ENCODE data around the gene DNAJC10.
A peak's percentile ranks its signal among the peaks of the same experiment; 100 is the strongest.

DNAJC10 gene

GRCh38 chr2:182824056-182824766 is 108.2 kb downstream of the DNAJC10 start:
- Histone ChIP-seq H3K36me3 (ENCODE audit: control insufficient read depth in 5 of 5, insufficient read depth in 5 of 5, low read length in 5 of 5) (no peaks in the 10 kb centered on the region), H3K27ac (ENCODE audit: low read depth, low read length) (no peak overlapping the region), H3K4me3 (ENCODE audit: low read depth in 1 of 5, low read length in 5 of 5) (no peak overlapping the region), H3K27me3 (ENCODE audit: control insufficient read depth in 5 of 5, insufficient read depth in 4 of 5, low read length in 5 of 5) (no peaks in the 10 kb centered on the region), H3K9ac (ENCODE audit: low read length in 5 of 5) (no peak overlapping the region), H3K9me3 (ENCODE audit: control insufficient read depth in 5 of 5, low read length in 5 of 5) (no peaks in the 10 kb centered on the region), H3K4me1 (ENCODE audit: control insufficient read depth in 5 of 5, insufficient read depth in 5 of 5, low read length in 5 of 5) (peaks cover 0 to 7% (median 0%) of the 10 kb centered on the region in 5 donors)

GRCh38 chr2:182824767-182825158 is 108.7 kb downstream of the DNAJC10 start:
- Histone ChIP-seq H3K36me3 (ENCODE audit: control insufficient read depth in 5 of 5, insufficient read depth in 5 of 5, low read length in 5 of 5) (no peaks in the 10 kb centered on the region), H3K27ac (ENCODE audit: low read depth, low read length) (no peak overlapping the region), H3K27me3 (ENCODE audit: control insufficient read depth in 5 of 5, insufficient read depth in 4 of 5, low read length in 5 of 5) (no peaks in the 10 kb centered on the region), H3K9me3 (ENCODE audit: control insufficient read depth in 5 of 5, low read length in 5 of 5) (no peaks in the 10 kb centered on the region), H3K4me1 (ENCODE audit: control insufficient read depth in 5 of 5, insufficient read depth in 5 of 5, low read length in 5 of 5) (peaks cover 0 to 7% (median 0%) of the 10 kb centered on the region in 5 donors), H3K9ac (ENCODE audit: low read length in 5 of 5) (no peak overlapping the region), H3K4me3 (ENCODE audit: low read depth in 1 of 5, low read length in 5 of 5) (no peak overlapping the region)

- no peak overlapping the region for H3K27ac ChIP-seq (ENCODE audit: low read depth, low read length)
- no peaks in the 10 kb centered on the region for H3K9me3 ChIP-seq (ENCODE audit: control insufficient read depth in 5 of 5, low read length in 5 of 5)
- peaks cover 0 to 7% (median 0%) of the 10 kb centered on the region in 5 donors for H3K4me1 ChIP-seq (ENCODE audit: control insufficient read depth in 5 of 5, insufficient read depth in 5 of 5, low read length in 5 of 5)
- no peak overlapping the region for H3K4me3 ChIP-seq (ENCODE audit: low read depth in 1 of 5, low read length in 5 of 5)
- H3K9ac ChIP-seq (ENCODE audit: low read length in 5 of 5), result no peak overlapping the region
- no peaks in the 10 kb centered on the region for H3K27me3 ChIP-seq (ENCODE audit: control insufficient read depth in 5 of 5, insufficient read depth in 4 of 5, low read length in 5 of 5)
- no peaks in the 10 kb centered on the region for H3K36me3 ChIP-seq (ENCODE audit: control insufficient read depth in 5 of 5, insufficient read depth in 5 of 5, low read length in 5 of 5)
Observed at GRCh38 chr2:182826064-182826463, 110.0 kb downstream of the DNAJC10 start.

- H3K4me3 ChIP-seq (ENCODE audit: low read depth in 1 of 5, low read length in 5 of 5), result no peak overlapping the region
- H3K27ac ChIP-seq (ENCODE audit: low read depth, low read length), result no peak overlapping the region
- peaks cover 0 to 7% (median 0%) of the 10 kb centered on the region in 5 donors for H3K4me1 ChIP-seq (ENCODE audit: control insufficient read depth in 5 of 5, insufficient read depth in 5 of 5, low read length in 5 of 5)
- no peaks in the 10 kb centered on the region for H3K27me3 ChIP-seq (ENCODE audit: control insufficient read depth in 5 of 5, insufficient read depth in 4 of 5, low read length in 5 of 5)
- no peaks in the 10 kb centered on the region for H3K36me3 ChIP-seq (ENCODE audit: control insufficient read depth in 5 of 5, insufficient read depth in 5 of 5, low read length in 5 of 5)
- H3K9me3 ChIP-seq (ENCODE audit: control insufficient read depth in 5 of 5, low read length in 5 of 5), result no peaks in the 10 kb centered on the region
- no peak overlapping the region for H3K9ac ChIP-seq (ENCODE audit: low read length in 5 of 5)
Observed at GRCh38 chr2:182826496-182826895, 110.4 kb downstream of the DNAJC10 start.

GRCh38 chr2:182827182-182827879 is 111.3 kb downstream of the DNAJC10 start:
- no peaks in the 10 kb centered on the region for H3K36me3 ChIP-seq (ENCODE audit: control insufficient read depth in 5 of 5, insufficient read depth in 5 of 5, low read length in 5 of 5)
- no peak overlapping the region for H3K9ac ChIP-seq (ENCODE audit: low read length in 5 of 5)
- no peaks in the 10 kb centered on the region for H3K27me3 ChIP-seq (ENCODE audit: control insufficient read depth in 5 of 5, insufficient read depth in 4 of 5, low read length in 5 of 5)
- H3K4me1 ChIP-seq (ENCODE audit: control insufficient read depth in 5 of 5, insufficient read depth in 5 of 5, low read length in 5 of 5), result peaks cover 0 to 7% (median 0%) of the 10 kb centered on the region in 5 donors
- H3K27ac ChIP-seq (ENCODE audit: low read depth, low read length), result no peak overlapping the region
- no peaks in the 10 kb centered on the region for H3K9me3 ChIP-seq (ENCODE audit: control insufficient read depth in 5 of 5, low read length in 5 of 5)
- H3K4me3 ChIP-seq (ENCODE audit: low read depth in 1 of 5, low read length in 5 of 5), result no peak overlapping the region

GRCh38 chr2:182831101-182831500 is 115.0 kb downstream of the DNAJC10 start:
- Histone ChIP-seq H3K9ac (ENCODE audit: low read length in 5 of 5) (no peak overlapping the region), H3K27ac (ENCODE audit: low read depth, low read length) (no peak overlapping the region), H3K36me3 (ENCODE audit: control insufficient read depth in 5 of 5, insufficient read depth in 5 of 5, low read length in 5 of 5) (no peaks in the 10 kb centered on the region), H3K27me3 (ENCODE audit: control insufficient read depth in 5 of 5, insufficient read depth in 4 of 5, low read length in 5 of 5) (no peaks in the 10 kb centered on the region), H3K4me1 (ENCODE audit: control insufficient read depth in 5 of 5, insufficient read depth in 5 of 5, low read length in 5 of 5) (peaks cover 0 to 15% (median 0%) of the 10 kb centered on the region in 5 donors), H3K4me3 (ENCODE audit: low read depth in 1 of 5, low read length in 5 of 5) (no peak overlapping the region), H3K9me3 (ENCODE audit: control insufficient read depth in 5 of 5, low read length in 5 of 5) (no peaks in the 10 kb centered on the region)

GRCh38 chr2:182831921-182832320 is 115.9 kb downstream of the DNAJC10 start:
- H3K27me3 ChIP-seq (ENCODE audit: control insufficient read depth in 5 of 5, insufficient read depth in 4 of 5, low read length in 5 of 5), result no peaks in the 10 kb centered on the region
- H3K4me1 ChIP-seq (ENCODE audit: control insufficient read depth in 5 of 5, insufficient read depth in 5 of 5, low read length in 5 of 5), result peaks cover 0 to 15% (median 0%) of the 10 kb centered on the region in 5 donors
- H3K9me3 ChIP-seq (ENCODE audit: control insufficient read depth in 5 of 5, low read length in 5 of 5), result no peaks in the 10 kb centered on the region
- no peak overlapping the region for H3K9ac ChIP-seq (ENCODE audit: low read length in 5 of 5)
- H3K4me3 ChIP-seq (ENCODE audit: low read depth in 1 of 5, low read length in 5 of 5), result no peak overlapping the region
- no peaks in the 10 kb centered on the region for H3K36me3 ChIP-seq (ENCODE audit: control insufficient read depth in 5 of 5, insufficient read depth in 5 of 5, low read length in 5 of 5)
- H3K27ac ChIP-seq (ENCODE audit: low read depth, low read length), result no peak overlapping the region

GRCh38 chr2:182833084-182833854 is 117.2 kb downstream of the DNAJC10 start:
- Histone ChIP-seq H3K4me1 (ENCODE audit: control insufficient read depth in 5 of 5, insufficient read depth in 5 of 5, low read length in 5 of 5) (peaks cover 0 to 15% (median 0%) of the 10 kb centered on the region in 5 donors), H3K27me3 (ENCODE audit: control insufficient read depth in 5 of 5, insufficient read depth in 4 of 5, low read length in 5 of 5) (no peaks in the 10 kb centered on the region), H3K9me3 (ENCODE audit: control insufficient read depth in 5 of 5, low read length in 5 of 5) (no peaks in the 10 kb centered on the region), H3K4me3 (ENCODE audit: low read depth in 1 of 5, low read length in 5 of 5) (no peak overlapping the region), H3K9ac (ENCODE audit: low read length in 5 of 5) (no peak overlapping the region), H3K36me3 (ENCODE audit: control insufficient read depth in 5 of 5, insufficient read depth in 5 of 5, low read length in 5 of 5) (no peaks in the 10 kb centered on the region), H3K27ac (ENCODE audit: low read depth, low read length) (no peak overlapping the region)

GRCh38 chr2:182834293-182834692 is 118.2 kb downstream of the DNAJC10 start:
- Histone ChIP-seq H3K27me3 (ENCODE audit: control insufficient read depth in 5 of 5, insufficient read depth in 4 of 5, low read length in 5 of 5) (no peaks in the 10 kb centered on the region), H3K4me1 (ENCODE audit: control insufficient read depth in 5 of 5, insufficient read depth in 5 of 5, low read length in 5 of 5) (peaks cover 0 to 15% (median 0%) of the 10 kb centered on the region in 5 donors), H3K9ac (ENCODE audit: low read length in 5 of 5) (no peak overlapping the region), H3K9me3 (ENCODE audit: control insufficient read depth in 5 of 5, low read length in 5 of 5) (no peaks in the 10 kb centered on the region), H3K27ac (ENCODE audit: low read depth, low read length) (no peak overlapping the region), H3K4me3 (ENCODE audit: low read depth in 1 of 5, low read length in 5 of 5) (peak overlapping the region in 1 of 5 donors; percentile 26), H3K36me3 (ENCODE audit: control insufficient read depth in 5 of 5, insufficient read depth in 5 of 5, low read length in 5 of 5) (no peaks in the 10 kb centered on the region)

- no peak overlapping the region for H3K9ac ChIP-seq (ENCODE audit: low read length in 5 of 5)
- no peak overlapping the region for H3K4me3 ChIP-seq (ENCODE audit: low read depth in 1 of 5, low read length in 5 of 5)
- no peaks in the 10 kb centered on the region for H3K36me3 ChIP-seq (ENCODE audit: control insufficient read depth in 5 of 5, insufficient read depth in 5 of 5, low read length in 5 of 5)
- H3K9me3 ChIP-seq (ENCODE audit: control insufficient read depth in 5 of 5, low read length in 5 of 5), result no peaks in the 10 kb centered on the region
- H3K27me3 ChIP-seq (ENCODE audit: control insufficient read depth in 5 of 5, insufficient read depth in 4 of 5, low read length in 5 of 5), result no peaks in the 10 kb centered on the region
- H3K27ac ChIP-seq (ENCODE audit: low read depth, low read length), result no peak overlapping the region
- H3K4me1 ChIP-seq (ENCODE audit: control insufficient read depth in 5 of 5, insufficient read depth in 5 of 5, low read length in 5 of 5), result peaks cover 0 to 15% (median 0%) of the 10 kb centered on the region in 5 donors
Observed at GRCh38 chr2:182836451-182836850, 120.4 kb downstream of the DNAJC10 start.

Data from subcutaneous abdominal adipose tissue (tissue), 5 donors.